GOT3 (cell line): Measurements from ENCODE around the gene APPL1.
"Not testable (repeated sequence)": the region's sequence is repeated elsewhere in the genome, so short reads cannot be mapped to it uniquely, and the experiment has no call there.

ENCODE experiments used
- DNase-seq: peaks from one replicate; lab custom pipeline; 2025; ENCODE audit warnings: mixed read lengths; lab: John Stamatoyannopoulos, UW

APPL1 gene

GRCh38 chr3:57268416-57268815 is 40.9 kb downstream of the APPL1 start:
- DNase-seq = no peak

- no peak for DNase-seq
These were observed 47.3 kb downstream of the APPL1 start for GRCh38 chr3:57274845-57275244.

GRCh38 chr3:57275393-57275792 is 47.9 kb downstream of the APPL1 start:
- no peak for DNase-seq

- DNase-seq = no peak
These were observed 50.7 kb downstream of the APPL1 start for GRCh38 chr3:57278237-57278636.

- DNase-seq = no peak
These were observed 52.2 kb downstream of the APPL1 start for GRCh38 chr3:57279685-57280084.

- DNase-seq = no peak
These were observed 54.2 kb downstream of the APPL1 start for GRCh38 chr3:57281715-57282114.

GRCh38 chr3:57283334-57283733 is 55.8 kb downstream of the APPL1 start:
- no peak for DNase-seq

GRCh38 chr3:57287205-57287604 is 59.7 kb downstream of the APPL1 start:
- DNase-seq = no peak

GRCh38 chr3:57288403-57288802 is 60.9 kb downstream of the APPL1 start:
- DNase-seq = no peak

- DNase-seq = no peak
These were observed 64.8 kb downstream of the APPL1 start, which contains the start of gene ASB14 for GRCh38 chr3:57292159-57292896. Gene ASB14, minus strand, starts transcription at chr3:57292685. Its CDS starts 652 bp downstream, at chr3:57292033.

GRCh38 chr3:57292897-57293526 is 65.5 kb downstream of the APPL1 start:
- DNase-seq = no peak

- DNase-seq = no peak
These were observed 70.5 kb downstream of the APPL1 start for GRCh38 chr3:57298041-57298440.

GRCh38 chr3:57303520-57303919 is 76.0 kb downstream of the APPL1 start:
- not testable (repeated sequence) for DNase-seq

- no peak for DNase-seq
These were observed 82.3 kb downstream of the APPL1 start for GRCh38 chr3:57309769-57310360.

- no peak for DNase-seq
These were observed 86.7 kb downstream of the APPL1 start for GRCh38 chr3:57314204-57314603.
